Stimulated activated CD8-positive, alpha-beta memory T cell treated with anti-CD3 and anti-CD28 coated beads, Interleukin-15, amount 100 ng/mL, for 24 hours (primary cell): Measurements from ENCODE around the gene MYBBP1A.

Source experiments
- DNase-seq: peaks from one replicate; pipeline ENCODE4 v3.0.0-alpha.2; 2020; ENCODE audit warnings: low read depth

Gene MYBBP1A

GRCh38 chr17:4514779-4515178 lies 40.4 kb downstream of the MYBBP1A start:
- DNase-seq: no peak

GRCh38 chr17:4514206-4514605 lies 41.0 kb downstream of the MYBBP1A start:
- DNase-seq: no peak

GRCh38 chr17:4513113-4514032 lies 41.8 kb downstream of the MYBBP1A start:
- DNase-seq: no peak

GRCh38 chr17:4512156-4513112 lies 42.8 kb downstream of the MYBBP1A start:
- DNase-seq: no peak

- no peak for DNase-seq
Measured at GRCh38 chr17:4511199-4511932, 43.8 kb downstream of the MYBBP1A start.

GRCh38 chr17:4510618-4510941 lies 44.6 kb downstream of the MYBBP1A start:
- DNase-seq: no peak

GRCh38 chr17:4509923-4510617 lies 45.1 kb downstream of the MYBBP1A start:
- DNase-seq: no peak

- DNase-seq: no peak
Measured at GRCh38 chr17:4509401-4509800, 45.8 kb downstream of the MYBBP1A start.

GRCh38 chr17:4508207-4508606 lies 47.0 kb downstream of the MYBBP1A start:
- DNase-seq: no peak

- DNase-seq: no peak
Measured at GRCh38 chr17:4507361-4508111, 47.6 kb downstream of the MYBBP1A start.

GRCh38 chr17:4506892-4507291 lies 48.3 kb downstream of the MYBBP1A start:
- no peak for DNase-seq

- DNase-seq: no peak
Measured at GRCh38 chr17:4506175-4506813, 48.9 kb downstream of the MYBBP1A start.

GRCh38 chr17:4505187-4505586 lies 50.0 kb downstream of the MYBBP1A start:
- no peak for DNase-seq

GRCh38 chr17:4504188-4504587 lies 51.0 kb downstream of the MYBBP1A start:
- no peak for DNase-seq

GRCh38 chr17:4503283-4504025 lies 51.7 kb downstream of the MYBBP1A start:
- DNase-seq: no peak

- DNase-seq: no peak
Measured at GRCh38 chr17:4502466-4503154, 52.6 kb downstream of the MYBBP1A start.

- no peak for DNase-seq
Measured at GRCh38 chr17:4501295-4501949, 53.8 kb downstream of the MYBBP1A start.

- no peak for DNase-seq
Measured at GRCh38 chr17:4500191-4500571, 55.0 kb downstream of the MYBBP1A start.
